Activated naive CD8-positive, alpha-beta T cell treated with anti-CD3 and anti-CD28 coated beads, Interleukin-2, amount 10 ng/mL, durations not matched to agents 7 days and 5 days (primary cell): ENCODE measurements around the gene INTS6. TPM values are rescaled to one million over a fixed set of nuclear protein-coding genes. Genes with fewer than 3 reads are reported as not detected.

Source experiments
- ATAC-seq: fragments of 150-1000 bp; cut with Tn5 transposase; one replicate; pipeline ENCODE4 v1.10.0; 2021; ENCODE audit warnings: low read depth, moderate library complexity
- POLR2A ChIA-PET: fragments of 350-600 bp; sonication (Branson Sonifier 250); formaldehyde crosslinking; loops from one replicate; lab custom pipeline; 2021; ENCODE audit warnings: antibody characterized with exemption; lab: Charles Lee
- DNase-seq: peaks from one replicate; pipeline ENCODE4 v3.0.0; 2021
- H3K27ac Mint-ChIP-seq: one replicate; pipeline ENCODE4 v1.8.0; 2022; ENCODE audit warnings: mild to moderate bottlenecking, mixed read lengths
- H3K27me3 Mint-ChIP-seq: one replicate; pipeline ENCODE4 v1.8.0; 2022; ENCODE audit warnings: mild to moderate bottlenecking, moderate library complexity, mixed read lengths
- H3K36me3 Mint-ChIP-seq: one replicate; pipeline ENCODE4 v1.8.0; 2021; ENCODE audit warnings: mild to moderate bottlenecking, mixed read lengths
- H3K4me1 Mint-ChIP-seq: one replicate; pipeline ENCODE4 v1.8.0; 2021; ENCODE audit warnings: mixed read lengths
- H3K4me3 Mint-ChIP-seq: one replicate; pipeline ENCODE4 v1.8.0; 2022; ENCODE audit warnings: mild to moderate bottlenecking, moderate library complexity, mixed read lengths
- H3K9me3 Mint-ChIP-seq: one replicate; pipeline ENCODE4 v1.8.0; 2021; ENCODE audit warnings: mixed read lengths
- total RNA-seq, 2 experiments: library from RNA; stranded (reverse); gene quantifications; one replicate each; pipeline ENCODE4 v1.2.3, GENCODE V29; 2021

INTS6 gene
- total RNA-seq, 2 experiments from 2014 or later, result 45.5 to 49.7 TPM

- no peaks in the 10 kb centered on the region for H3K36me3 Mint-ChIP-seq
- ATAC-seq (no peak), DNase-seq (no peak)
- H3K4me1 Mint-ChIP-seq, result peaks cover 2% of the 10 kb centered on the region
- H3K4me3 Mint-ChIP-seq, result no peak overlapping the region
- H3K9me3 Mint-ChIP-seq, result no peaks in the 10 kb centered on the region
- POLR2A ChIA-PET, result no interaction called here
- H3K27ac Mint-ChIP-seq, result no peak overlapping the region
- no peaks in the 10 kb centered on the region for H3K27me3 Mint-ChIP-seq
These were observed 106.4 kb downstream of the INTS6 start for GRCh38 chr13:51346397-51346796.

- H3K36me3 Mint-ChIP-seq, result no peaks in the 10 kb centered on the region
- POLR2A ChIA-PET, result no interaction called here
- H3K4me3 Mint-ChIP-seq, result no peak overlapping the region
- no peak overlapping the region for H3K27ac Mint-ChIP-seq
- H3K9me3 Mint-ChIP-seq, result no peaks in the 10 kb centered on the region
- H3K4me1 Mint-ChIP-seq, result peaks cover 8% of the 10 kb centered on the region
- DNase-seq (no peak), ATAC-seq (no peak)
- no peaks in the 10 kb centered on the region for H3K27me3 Mint-ChIP-seq
These were observed 109.4 kb downstream of the INTS6 start for GRCh38 chr13:51343475-51343874.

- POLR2A ChIA-PET, result no interaction called here
- no peaks in the 10 kb centered on the region for H3K36me3 Mint-ChIP-seq
- DNase-seq, result no peak
- H3K4me1 Mint-ChIP-seq, result peaks cover 8% of the 10 kb centered on the region
- no peak overlapping the region for H3K27ac Mint-ChIP-seq
- no peaks in the 10 kb centered on the region for H3K9me3 Mint-ChIP-seq
- no peaks in the 10 kb centered on the region for H3K27me3 Mint-ChIP-seq
- no peak overlapping the region for H3K4me3 Mint-ChIP-seq
- no peak for ATAC-seq
These were observed 110.1 kb downstream of the INTS6 start for GRCh38 chr13:51342706-51343105.

GRCh38 chr13:51341791-51342190 lies 111.0 kb downstream of the INTS6 start:
- peaks cover 7% of the 10 kb centered on the region for H3K4me1 Mint-ChIP-seq
- no peaks in the 10 kb centered on the region for H3K9me3 Mint-ChIP-seq
- DNase-seq (no peak), ATAC-seq (no peak)
- POLR2A ChIA-PET, result no interaction called here
- H3K27ac Mint-ChIP-seq, result no peak overlapping the region
- no peaks in the 10 kb centered on the region for H3K27me3 Mint-ChIP-seq
- H3K36me3 Mint-ChIP-seq, result no peaks in the 10 kb centered on the region
- no peak overlapping the region for H3K4me3 Mint-ChIP-seq

- POLR2A ChIA-PET, result no interaction called here
- Mint-ChIP-seq H3K27me3 (peaks cover 2% of the 10 kb centered on the region), H3K27ac (no peak overlapping the region), H3K4me3 (no peak overlapping the region), H3K9me3 (no peaks in the 10 kb centered on the region), H3K4me1 (peaks cover 7% of the 10 kb centered on the region), H3K36me3 (no peaks in the 10 kb centered on the region)
- no peak for ATAC-seq
- no peak for DNase-seq
These were observed 111.6 kb downstream of the INTS6 start for GRCh38 chr13:51341232-51341631.

GRCh38 chr13:51339952-51340732 lies 112.7 kb downstream of the INTS6 start:
- no peaks in the 10 kb centered on the region for H3K9me3 Mint-ChIP-seq
- no peak overlapping the region for H3K27ac Mint-ChIP-seq
- no peak overlapping the region for H3K4me3 Mint-ChIP-seq
- DNase-seq (no peak), ATAC-seq (no peak)
- H3K36me3 Mint-ChIP-seq, result no peaks in the 10 kb centered on the region
- peaks cover 7% of the 10 kb centered on the region for H3K4me1 Mint-ChIP-seq
- POLR2A ChIA-PET, result no interaction called here
- peaks cover 2% of the 10 kb centered on the region for H3K27me3 Mint-ChIP-seq

- Mint-ChIP-seq H3K4me3 (no peak within 1 kb of the TSS), H3K4me1 (peaks cover 7% of the 10 kb centered on the region), H3K36me3 (no peaks in the 10 kb centered on the region), H3K27ac (no peak within 1 kb of the TSS), H3K9me3 (no peaks in the 10 kb centered on the region), H3K27me3 (peaks cover 2% of the 10 kb centered on the region)
- POLR2A ChIA-PET, result no interaction called here
- ATAC-seq, result no peak
- DNase-seq, result no peak
These were observed 113.5 kb downstream of the INTS6 start, which contains the start of gene SERPINE3 for GRCh38 chr13:51339354-51339753. TSS of gene SERPINE3 (plus strand) at chr13:51339691. CDS start at chr13:51341092, 1,401 bp downstream.

- Mint-ChIP-seq H3K36me3 (peaks cover 1% of the 10 kb centered on the region), H3K27me3 (peaks cover 4% of the 10 kb centered on the region), H3K27ac (no peak overlapping the region), H3K4me3 (no peak overlapping the region), H3K4me1 (peaks cover 13% of the 10 kb centered on the region), H3K9me3 (peaks cover 2% of the 10 kb centered on the region)
- POLR2A ChIA-PET, result no interaction called here
- DNase-seq (no peak), ATAC-seq (no peak)
These were observed 116.1 kb downstream of the INTS6 start for GRCh38 chr13:51336746-51337145.

GRCh38 chr13:51333826-51334225 lies 119.0 kb downstream of the INTS6 start:
- peaks cover 1% of the 10 kb centered on the region for H3K36me3 Mint-ChIP-seq
- H3K27ac Mint-ChIP-seq, result no peak overlapping the region
- peaks cover 4% of the 10 kb centered on the region for H3K27me3 Mint-ChIP-seq
- no peak for ATAC-seq
- no peak overlapping the region for H3K4me3 Mint-ChIP-seq
- peaks cover 2% of the 10 kb centered on the region for H3K9me3 Mint-ChIP-seq
- peaks cover 15% of the 10 kb centered on the region for H3K4me1 Mint-ChIP-seq
- POLR2A ChIA-PET, result no interaction called here
- DNase-seq, result no peak

DNA sequence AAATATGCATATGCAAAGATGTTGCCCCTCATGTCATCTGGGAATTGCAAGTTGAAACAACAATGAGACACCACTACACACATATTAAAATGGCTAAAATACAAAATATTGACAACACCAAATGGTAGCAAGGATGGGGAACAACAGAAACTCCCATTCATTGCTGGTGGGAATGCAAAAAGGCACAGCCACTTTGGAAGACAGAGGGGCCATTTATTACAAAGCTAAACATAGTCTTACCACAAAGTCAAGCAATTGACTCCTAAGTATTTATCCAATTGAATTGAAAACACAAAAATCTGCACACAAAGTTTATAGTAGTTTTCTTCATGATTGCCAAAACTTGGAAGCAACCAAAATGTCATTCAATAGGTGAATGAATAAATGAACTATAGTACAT lies 119.4 kb downstream of the INTS6 start:
- POLR2A ChIA-PET, result no interaction called here
- no peak for ATAC-seq

GRCh38 chr13:51332566-51333361 lies 120.1 kb downstream of the INTS6 start:
- Mint-ChIP-seq H3K36me3 (peaks cover 1% of the 10 kb centered on the region), H3K27ac (no peak overlapping the region), H3K27me3 (peaks cover 4% of the 10 kb centered on the region), H3K4me3 (no peak overlapping the region), H3K9me3 (peaks cover 2% of the 10 kb centered on the region), H3K4me1 (peaks cover 15% of the 10 kb centered on the region)
- no peak for DNase-seq
- POLR2A ChIA-PET, result no interaction called here
- ATAC-seq, result no peak

More for the DNA sequence above, 119.4 kb downstream of the INTS6 start:
- Mint-ChIP-seq H3K9me3 (peaks cover 2% of the 10 kb centered on the region), H3K27me3 (peaks cover 4% of the 10 kb centered on the region), H3K36me3 (peaks cover 1% of the 10 kb centered on the region), H3K4me1 (peaks cover 15% of the 10 kb centered on the region), H3K4me3 (no peak overlapping the region), H3K27ac (no peak overlapping the region)
- DNase-seq, result no peak

- DNase-seq (no peak), ATAC-seq (no peak)
- no peak overlapping the region for H3K27ac Mint-ChIP-seq
- H3K27me3 Mint-ChIP-seq, result peaks cover 2% of the 10 kb centered on the region
- H3K4me3 Mint-ChIP-seq, result peak overlapping the region; percentile 4
- H3K9me3 Mint-ChIP-seq, result peaks cover 2% of the 10 kb centered on the region
- POLR2A ChIA-PET, result no interaction called here
- H3K36me3 Mint-ChIP-seq, result peaks cover 1% of the 10 kb centered on the region
- peaks cover 15% of the 10 kb centered on the region for H3K4me1 Mint-ChIP-seq
These were observed 121.4 kb downstream of the INTS6 start for GRCh38 chr13:51331354-51331861.

DNA sequence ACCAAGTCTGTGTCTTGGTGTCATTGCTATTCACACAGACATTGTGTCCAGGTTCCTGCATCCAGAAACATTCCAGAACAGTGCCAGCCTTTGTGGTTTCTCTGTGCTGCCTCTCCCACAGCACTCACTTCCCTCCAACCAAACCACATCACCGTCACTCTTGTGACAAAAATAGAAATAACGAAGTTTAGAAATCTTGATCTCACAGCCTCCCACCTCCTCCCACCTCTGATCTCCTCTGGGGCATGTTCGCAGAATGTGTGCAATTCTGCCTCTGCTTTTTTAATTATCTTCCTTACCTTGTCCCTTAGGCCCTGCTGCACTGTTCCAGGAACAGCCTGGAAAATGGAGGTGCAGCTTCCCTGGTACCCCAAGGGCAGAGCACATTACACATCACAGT lies 122.0 kb downstream of the INTS6 start:
- peaks cover 1% of the 10 kb centered on the region for H3K36me3 Mint-ChIP-seq
- POLR2A ChIA-PET, result no interaction called here
- no peak overlapping the region for H3K27ac Mint-ChIP-seq
- peaks cover 2% of the 10 kb centered on the region for H3K27me3 Mint-ChIP-seq
- no peak for DNase-seq
- ATAC-seq, result no peak
- peaks cover 15% of the 10 kb centered on the region for H3K4me1 Mint-ChIP-seq
- peaks cover 2% of the 10 kb centered on the region for H3K9me3 Mint-ChIP-seq
- H3K4me3 Mint-ChIP-seq, result no peak overlapping the region
